Caco-2 (cell line): Measurements from ENCODE around the gene PCDHGB2. TPM values are rescaled to one million over a fixed set of nuclear protein-coding genes. Genes with fewer than 3 reads are reported as not detected.

ENCODE experiments used
- BruUV-seq: library from RNA; stranded (reverse); fragments of 400-500 nt; replicated peaks from 2 replicates; lab custom pipeline; 2021; lab: Mats Ljungman, UMichigan
- CTCF ChIA-PET: fragments of 300-600 bp; sonication (Branson Sonifier 250); formaldehyde crosslinking; loops from one replicate; lab custom pipeline; 2022; ENCODE audit warnings: antibody characterized with exemption; lab: Charles Lee
- POLR2A ChIA-PET: fragments of 300-600 bp; sonication (Branson Sonifier 250); formaldehyde crosslinking; loops from one replicate; lab custom pipeline; 2022; ENCODE audit warnings: antibody characterized with exemption; lab: Charles Lee
- DNase-seq, 2 experiments: peaks; one replicate each; pipeline versions ENCODE4 v3.0.0 to v3.0.0-alpha.2; 2020 to 2022
- H3K27me3 ChIP-seq: replicated peaks from 2 replicates; pipeline ENCODE4 v1.6.0; 2011; ENCODE audit warnings: low read length; ENCODE audit not compliant: control insufficient read depth, insufficient read depth
- H3K36me3 ChIP-seq: 2 replicates; pipeline ENCODE4 v1.5.1; 2011; ENCODE audit warnings: low read length; ENCODE audit not compliant: control insufficient read depth, insufficient read depth
- H3K4me1 ChIP-seq: fragments of 250-450 bp; sonication (Bioruptor Pico); 2 replicates; pipeline ENCODE4 v1.5.1; 2020; ENCODE audit warnings: mild to moderate bottlenecking
- H3K4me3 ChIP-seq: 2 replicates; pipeline ENCODE4 v1.5.1; 2011; ENCODE audit warnings: low read depth, mild to moderate bottlenecking, control low read depth, low read length
- H3K9me3 ChIP-seq: fragments of 250-450 bp; sonication (Bioruptor Pico); 2 replicates; pipeline ENCODE4 v1.5.1; 2020; ENCODE audit warnings: mild to moderate bottlenecking, moderate library complexity
- H3K27ac Mint-ChIP-seq: one replicate; pipeline ENCODE4 v1.8.0; 2022; ENCODE audit warnings: mixed read lengths; ENCODE audit not compliant: unreplicated experiment
- H3K27me3 Mint-ChIP-seq: one replicate; pipeline ENCODE4 v1.8.0; 2022; ENCODE audit warnings: mixed read lengths; ENCODE audit not compliant: insufficient read depth, unreplicated experiment
- H3K36me3 Mint-ChIP-seq: one replicate; pipeline ENCODE4 v1.8.0; 2022; ENCODE audit warnings: mild to moderate bottlenecking, mixed read lengths; ENCODE audit not compliant: insufficient read depth, unreplicated experiment
- H3K4me1 Mint-ChIP-seq: one replicate; pipeline ENCODE4 v1.8.0; 2022; ENCODE audit warnings: low read depth, mixed read lengths; ENCODE audit not compliant: unreplicated experiment
- H3K4me3 Mint-ChIP-seq: one replicate; pipeline ENCODE4 v1.8.0; 2022; ENCODE audit warnings: mild to moderate bottlenecking, moderate library complexity, mixed read lengths; ENCODE audit not compliant: unreplicated experiment
- H3K9me3 Mint-ChIP-seq: one replicate; pipeline ENCODE4 v1.8.0; 2022; ENCODE audit warnings: mixed read lengths; ENCODE audit not compliant: unreplicated experiment
- CTCF ChIP-seq, 2 experiments: fragments of 200-600 bp in 1 of 2; IDR thresholded peaks; 1 replicate in 1 of 2; 2 replicates in 1 of 2; pipeline versions ENCODE4 v1.5.1 to v1.8.0; 2011 to 2022; ENCODE audit warnings: antibody characterized with exemption in 1 of 2, control low read depth in 1 of 2, inconsistent platforms in 1 of 2, low read depth in 1 of 2, low read length in 1 of 2, mild to moderate bottlenecking in 1 of 2, moderate library complexity in 1 of 2; ENCODE audit not compliant: insufficient read depth in 1 of 2, severe bottlenecking in 1 of 2, unreplicated experiment in 1 of 2
- intact Hi-C: fragments of 100-400 bp; cut with micrococcal nuclease; formaldehyde crosslinking; loops from one replicate; pipeline ENCODE4 v1.10.0; 2022; ENCODE audit not compliant: unreplicated experiment
- total RNA-seq: library from RNA; stranded (reverse); gene quantifications from 2 replicates; pipeline ENCODE4 v1.2.3, GENCODE V29; 2022

PCDHGB2 gene
- total RNA-seq, 1 experiment from 2014 or later = 1.3 TPM

GRCh38 chr5:141362719-141363118 is 2.9 kb downstream of the PCDHGB2 start:
- Mint-ChIP-seq H3K9me3 (peaks cover 31% of the 10 kb centered on the region), H3K4me1 (no peaks in the 10 kb centered on the region), H3K27ac (no peak overlapping the region), H3K4me3 (no peak overlapping the region), H3K36me3 (no peaks in the 10 kb centered on the region), H3K27me3 (no peaks in the 10 kb centered on the region)
- H3K36me3 ChIP-seq = no peaks in the 10 kb centered on the region
- no peak for DNase-seq
- no TSS peak for BruUV-seq
- no peaks in the 10 kb centered on the region for H3K9me3 ChIP-seq
- no peaks in the 10 kb centered on the region for H3K27me3 ChIP-seq
- TF ChIP-seq CTCF (IDR thresholded peaks at IDR 0.05; ENCODE audit: insufficient read depth in 1 of 2, low read depth in 1 of 2, low read length in 1 of 2, severe bottlenecking in 1 of 2, unreplicated experiment in 1 of 2) = no peak
- H3K4me3 ChIP-seq = no peak overlapping the region
- POLR2A ChIA-PET = no interaction called here
- CTCF ChIA-PET = no interaction called here
- intact Hi-C loops = no loop called here
- no peaks in the 10 kb centered on the region for H3K4me1 ChIP-seq

- intact Hi-C loops = no loop called here
- Mint-ChIP-seq H3K36me3 (no peaks in the 10 kb centered on the region), H3K9me3 (peaks cover 31% of the 10 kb centered on the region), H3K4me3 (no peak within 1 kb of the TSS), H3K4me1 (no peaks in the 10 kb centered on the region), H3K27ac (no peak within 1 kb of the TSS), H3K27me3 (no peaks in the 10 kb centered on the region)
- POLR2A ChIA-PET = no interaction called here
- CTCF ChIA-PET = interaction anchor here (1.9 kb wide), 1 partner anchor 200 kb away, joined by 6 read pairs; no protein-coding TSS in a partner anchor
- Histone ChIP-seq H3K4me3 (no peak within 1 kb of the TSS), H3K36me3 (no peaks in the 10 kb centered on the region), H3K9me3 (no peaks in the 10 kb centered on the region), H3K27me3 (no peaks in the 10 kb centered on the region), H3K4me1 (no peaks in the 10 kb centered on the region)
- TF ChIP-seq CTCF (IDR thresholded peaks at IDR 0.05; ENCODE audit: insufficient read depth in 1 of 2, low read depth in 1 of 2, low read length in 1 of 2, severe bottlenecking in 1 of 2, unreplicated experiment in 1 of 2) = no peak
- BruUV-seq = no TSS peak
- DNase-seq = no peak
Observed at GRCh38 chr5:141363952-141364660, 4.3 kb downstream of the PCDHGB2 start, which contains the start of gene PCDHGA5. Gene PCDHGA5, plus strand, starts transcription at chr5:141364162. Its CDS starts 169 bp downstream, at chr5:141364331.

- ChIA-PET POLR2A (no interaction called here), CTCF (no interaction called here)
- Mint-ChIP-seq H3K27me3 (no peaks in the 10 kb centered on the region), H3K36me3 (no peaks in the 10 kb centered on the region), H3K4me1 (no peaks in the 10 kb centered on the region), H3K9me3 (peaks cover 21% of the 10 kb centered on the region), H3K4me3 (no peak overlapping the region), H3K27ac (no peak overlapping the region)
- Histone ChIP-seq H3K4me3 (no peak overlapping the region), H3K36me3 (no peaks in the 10 kb centered on the region), H3K27me3 (no peaks in the 10 kb centered on the region), H3K9me3 (no peaks in the 10 kb centered on the region; the same call in 1 of the 2 replicates), H3K4me1 (no peaks in the 10 kb centered on the region)
- no peak for DNase-seq
- no TSS peak for BruUV-seq
- intact Hi-C loops = no loop called here
- TF ChIP-seq CTCF (IDR thresholded peaks at IDR 0.05; ENCODE audit: insufficient read depth in 1 of 2, low read depth in 1 of 2, low read length in 1 of 2, severe bottlenecking in 1 of 2, unreplicated experiment in 1 of 2) = no peak
Observed at GRCh38 chr5:141366016-141366896, 6.5 kb downstream of the PCDHGB2 start.
